EL (cell line): ENCODE data around the gene TRIM14.
"Not testable (repeated sequence)": the region's sequence is repeated elsewhere in the genome, so short reads cannot be mapped to it uniquely, and the experiment has no call there.

ENCODE experiments used
- DNase-seq: peaks from one replicate; pipeline ENCODE4 v3.0.0-alpha.2; 2016

Gene TRIM14

DNA sequence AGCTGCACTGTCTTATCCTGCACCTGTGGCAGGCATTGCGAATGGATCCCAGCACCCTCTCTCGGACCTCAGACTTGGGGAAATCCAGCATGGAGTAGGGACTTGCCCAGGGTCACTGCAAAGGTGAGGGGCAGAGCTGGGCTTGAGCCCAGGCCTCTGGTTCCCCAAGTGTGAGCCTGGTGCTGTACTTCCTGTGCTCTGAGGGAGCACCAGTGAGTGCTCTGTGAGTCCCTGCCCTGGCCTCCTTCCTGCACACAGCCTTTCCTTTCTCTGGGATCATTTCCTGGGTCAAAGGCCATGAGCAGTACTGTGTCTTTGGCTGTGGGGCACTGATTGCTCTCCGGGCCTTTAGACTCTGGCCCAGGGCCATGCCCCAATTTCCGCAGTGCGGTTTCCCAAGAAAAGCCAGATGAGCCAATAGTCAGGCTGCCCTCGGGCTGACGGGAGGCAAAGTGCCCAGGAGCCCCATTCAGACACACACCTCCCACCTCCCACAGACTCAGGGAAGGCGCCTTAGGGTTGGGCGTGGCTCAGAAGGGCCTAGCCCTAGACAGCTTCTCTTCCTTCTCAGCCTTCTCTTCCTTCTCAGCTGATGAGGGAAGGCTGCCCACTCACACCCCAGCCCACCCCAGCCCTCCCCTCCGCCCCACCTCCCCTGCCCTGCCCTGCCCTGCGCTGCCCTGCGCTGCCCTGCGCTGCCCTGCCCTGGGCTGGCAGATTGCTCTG, 23.3 kb upstream of the TRIM14 start:
- no peak for DNase-seq

GRCh38 chr9:98140503-98140902, 21.5 kb upstream of the TRIM14 start:
- DNase-seq = no peak

DNA sequence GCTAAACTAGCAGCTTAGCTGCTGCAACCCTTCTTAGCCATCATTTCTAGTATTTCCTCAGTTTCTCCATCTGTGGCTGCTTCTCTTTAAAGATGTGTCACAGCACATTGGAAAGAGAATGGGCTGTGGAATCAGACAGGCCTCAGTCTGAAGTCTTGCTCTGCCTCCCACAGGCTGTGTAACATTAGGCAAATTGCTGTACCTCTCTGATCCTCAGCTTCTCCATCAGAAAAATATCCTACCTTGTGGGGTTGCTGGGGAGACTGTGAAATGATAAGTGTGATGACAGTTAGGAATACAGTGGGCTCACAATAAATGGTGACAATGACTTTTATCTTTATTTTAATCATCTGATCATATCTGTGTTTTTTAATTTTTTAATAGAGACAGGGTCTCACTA, 17.5 kb upstream of the TRIM14 start:
- no peak for DNase-seq

GRCh38 chr9:98135938-98136337, 16.9 kb upstream of the TRIM14 start:
- no peak for DNase-seq

DNA sequence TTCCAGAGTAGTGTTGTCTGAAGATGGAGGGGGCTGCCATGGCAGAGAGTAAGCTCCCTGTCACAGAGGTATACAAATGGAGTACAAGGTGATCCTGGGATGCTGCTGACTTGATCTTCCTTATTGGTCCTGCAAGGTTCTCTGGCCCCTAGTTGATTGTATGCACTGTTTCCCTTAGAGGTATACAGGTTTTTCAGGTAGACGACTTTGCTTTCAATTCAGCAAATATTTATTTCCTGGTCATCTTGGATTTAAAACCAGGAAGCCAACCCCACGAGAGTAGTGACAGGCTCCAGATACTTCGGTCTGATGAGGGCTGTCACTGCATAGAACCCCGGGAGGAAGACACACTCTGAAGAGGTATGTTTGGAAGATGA, 16.5 kb upstream of the TRIM14 start:
- DNase-seq = no peak

DNA sequence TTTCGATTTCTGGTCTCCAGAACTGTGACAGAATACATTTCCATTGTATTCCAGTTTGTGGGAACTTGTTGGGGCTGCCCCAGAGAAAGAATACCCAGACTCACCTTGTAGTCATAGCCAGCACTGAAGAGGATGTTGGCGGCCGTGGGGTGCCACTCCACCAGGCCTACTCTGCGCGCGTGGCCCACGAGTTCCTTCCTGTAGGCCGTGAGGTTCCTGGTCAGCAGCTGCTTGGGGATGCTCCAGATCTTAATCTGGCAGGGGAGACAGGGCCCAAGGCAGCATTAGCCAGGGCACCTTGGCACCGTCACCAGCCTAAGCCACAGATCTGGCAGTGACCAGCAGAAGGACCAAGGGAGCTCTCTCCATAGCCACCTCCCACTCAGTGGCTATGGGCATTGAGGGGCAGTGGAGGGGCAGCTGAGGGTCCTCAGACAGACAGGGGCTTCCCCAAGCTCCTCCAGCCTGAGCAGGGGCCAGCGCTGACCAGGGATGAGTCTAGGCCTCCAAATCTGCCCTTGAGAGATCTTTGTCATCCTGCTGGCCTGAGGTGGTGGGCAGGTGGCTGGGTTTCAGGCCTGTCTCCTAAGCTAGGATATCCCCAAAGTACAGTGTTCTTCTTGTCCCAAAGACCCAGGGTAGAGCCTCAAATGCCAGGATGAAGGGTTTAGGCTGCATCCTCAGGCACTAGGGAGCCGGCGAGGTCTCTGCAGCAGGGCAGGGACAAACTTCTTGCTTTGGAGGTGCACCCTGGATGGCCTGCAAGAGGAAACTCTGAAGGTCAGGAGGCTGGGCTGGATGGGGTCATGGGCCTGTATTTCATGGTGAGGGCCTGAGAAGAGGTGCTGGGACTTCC, 15.9 kb upstream of the TRIM14 start:
- no peak for DNase-seq

DNA sequence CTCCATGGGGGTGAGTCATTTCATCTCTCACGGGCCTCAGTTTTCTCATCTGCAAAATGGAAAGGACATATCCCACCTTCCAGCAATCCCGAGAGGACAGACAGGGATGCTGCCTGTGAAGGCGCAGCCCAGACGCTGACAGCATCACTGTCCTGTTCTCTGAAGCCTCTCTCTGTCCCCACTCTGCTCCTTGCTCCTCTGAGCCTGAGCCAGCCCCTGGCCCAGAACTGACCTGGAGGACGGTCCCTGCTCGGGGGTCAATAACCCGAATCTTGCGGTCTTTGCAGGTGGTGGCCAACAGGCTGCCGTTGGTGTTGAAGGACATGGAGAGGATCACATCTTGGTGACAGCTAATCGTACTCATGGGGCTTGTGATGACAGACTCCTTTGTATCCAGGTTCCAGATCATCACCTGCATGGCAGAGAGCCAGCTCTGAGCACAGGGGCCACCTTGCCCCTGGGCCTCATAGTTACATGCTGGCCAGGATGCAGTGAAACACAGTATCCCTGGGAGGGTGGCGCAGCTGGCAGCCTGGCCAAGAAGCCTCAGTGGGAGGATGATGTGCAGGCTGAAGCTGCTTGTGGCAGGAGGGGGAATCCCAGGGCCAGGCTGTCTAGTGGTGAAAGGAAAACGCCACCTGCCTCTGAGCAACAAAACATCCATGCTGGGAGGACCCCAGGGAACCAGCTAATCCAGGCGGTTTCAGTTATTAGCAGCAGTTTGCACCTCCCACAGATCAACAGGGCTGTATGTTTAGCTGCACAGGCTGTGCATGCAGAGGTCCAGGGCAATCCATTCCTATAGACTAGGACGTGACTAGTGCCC, 14.0 kb upstream of the TRIM14 start:
- DNase-seq = no peak

DNA sequence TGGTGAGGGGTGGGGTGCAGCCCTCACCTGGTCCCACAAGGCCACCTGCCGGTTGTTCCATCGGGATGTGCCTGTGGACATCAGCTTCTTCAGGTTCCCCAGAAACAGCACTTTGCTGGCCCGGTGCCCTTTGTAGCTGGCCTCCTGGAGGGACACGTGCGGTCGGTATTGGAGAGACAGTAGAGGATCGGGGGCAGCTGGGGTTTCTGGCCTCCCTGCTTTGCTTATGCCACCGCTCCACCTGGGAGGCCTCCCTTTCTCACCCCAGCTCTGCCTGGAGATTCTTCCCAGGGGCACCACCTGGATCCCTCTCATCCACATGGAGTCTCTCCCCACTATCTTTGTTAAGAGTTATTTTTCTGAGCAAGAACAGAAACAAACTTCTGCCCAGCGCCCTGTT, 13.1 kb upstream of the TRIM14 start:
- DNase-seq = no peak

DNA sequence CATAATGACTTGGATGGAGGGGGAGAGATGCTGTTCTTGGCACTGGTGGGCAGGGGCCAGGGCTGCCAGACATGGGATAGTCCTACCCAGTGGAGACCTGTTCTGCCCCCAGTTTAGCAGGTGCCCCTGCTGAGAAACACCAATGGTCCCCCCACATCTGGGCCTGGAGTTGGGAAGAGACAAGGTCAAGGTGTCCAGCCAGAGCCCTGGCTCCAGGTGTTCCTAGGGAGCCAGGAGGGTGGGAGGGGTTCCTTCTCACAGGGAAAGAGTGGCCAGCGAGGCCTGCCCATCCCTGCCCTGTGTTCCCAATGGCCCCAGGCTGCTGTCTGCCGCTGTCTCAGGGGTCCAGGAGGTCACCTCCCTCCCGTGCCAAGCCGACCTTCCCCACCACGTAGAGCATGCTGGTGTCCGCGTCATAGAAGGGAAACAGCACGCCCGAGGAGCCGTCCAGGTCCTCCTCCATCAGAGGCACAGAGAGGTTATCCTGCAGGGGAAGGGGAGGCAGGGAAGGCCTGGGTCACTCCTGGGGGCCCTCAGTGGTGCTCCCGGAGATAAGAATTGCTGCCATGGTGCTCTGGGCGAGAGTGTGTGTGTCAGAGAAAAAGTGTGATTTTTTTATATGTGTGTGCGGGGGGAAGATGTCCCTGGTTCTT, 11.7 kb upstream of the TRIM14 start:
- DNase-seq = no peak

GRCh38 chr9:98130060-98130459, 11.0 kb upstream of the TRIM14 start:
- not testable (repeated sequence) for DNase-seq

DNA sequence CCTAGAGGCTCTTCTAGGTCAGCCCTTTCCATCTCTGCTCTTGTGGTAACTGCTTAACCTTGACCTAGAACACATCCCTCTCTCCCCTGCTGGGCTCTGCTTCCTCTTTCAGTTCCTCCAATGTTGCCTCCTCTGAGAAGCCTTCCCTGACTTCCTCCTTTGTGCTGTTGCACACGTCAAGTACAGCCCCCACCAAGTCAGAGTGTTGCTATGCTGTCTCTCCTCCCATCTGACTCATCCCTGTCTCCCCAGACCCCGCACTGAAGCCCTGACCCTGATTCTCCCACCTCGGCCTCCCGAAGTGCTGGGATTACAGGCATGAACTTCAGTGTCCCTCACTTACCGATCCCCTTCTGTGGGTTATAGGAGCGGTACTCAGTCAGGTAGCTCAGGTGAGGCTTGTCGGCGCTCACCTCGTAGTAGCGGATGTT, 10.4 kb upstream of the TRIM14 start:
- no peak for DNase-seq

- DNase-seq = no peak
These were observed 9.3 kb upstream of the TRIM14 start for GRCh38 chr9:98128316-98128715.

DNA sequence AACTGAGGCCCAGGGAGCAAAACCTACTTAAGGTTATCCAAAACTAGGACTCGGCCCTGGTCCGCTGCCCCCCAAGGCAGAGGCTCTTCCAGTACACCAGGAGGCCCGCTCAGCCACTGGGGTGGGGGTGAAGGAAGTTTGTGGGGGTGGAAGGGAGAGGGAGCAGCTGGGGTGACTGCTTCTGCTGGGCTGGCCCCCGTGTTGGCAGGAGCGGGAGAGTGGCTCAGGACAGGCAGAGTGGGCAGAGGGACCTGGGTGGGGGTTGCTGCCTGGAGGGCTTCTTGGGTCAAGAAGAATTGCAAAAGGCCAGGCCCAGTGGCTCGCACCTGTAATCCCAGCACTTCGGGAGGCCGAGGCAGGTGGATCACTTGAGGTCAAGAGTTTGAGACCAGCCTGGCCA, 8.2 kb upstream of the TRIM14 start:
- no peak for DNase-seq

DNA sequence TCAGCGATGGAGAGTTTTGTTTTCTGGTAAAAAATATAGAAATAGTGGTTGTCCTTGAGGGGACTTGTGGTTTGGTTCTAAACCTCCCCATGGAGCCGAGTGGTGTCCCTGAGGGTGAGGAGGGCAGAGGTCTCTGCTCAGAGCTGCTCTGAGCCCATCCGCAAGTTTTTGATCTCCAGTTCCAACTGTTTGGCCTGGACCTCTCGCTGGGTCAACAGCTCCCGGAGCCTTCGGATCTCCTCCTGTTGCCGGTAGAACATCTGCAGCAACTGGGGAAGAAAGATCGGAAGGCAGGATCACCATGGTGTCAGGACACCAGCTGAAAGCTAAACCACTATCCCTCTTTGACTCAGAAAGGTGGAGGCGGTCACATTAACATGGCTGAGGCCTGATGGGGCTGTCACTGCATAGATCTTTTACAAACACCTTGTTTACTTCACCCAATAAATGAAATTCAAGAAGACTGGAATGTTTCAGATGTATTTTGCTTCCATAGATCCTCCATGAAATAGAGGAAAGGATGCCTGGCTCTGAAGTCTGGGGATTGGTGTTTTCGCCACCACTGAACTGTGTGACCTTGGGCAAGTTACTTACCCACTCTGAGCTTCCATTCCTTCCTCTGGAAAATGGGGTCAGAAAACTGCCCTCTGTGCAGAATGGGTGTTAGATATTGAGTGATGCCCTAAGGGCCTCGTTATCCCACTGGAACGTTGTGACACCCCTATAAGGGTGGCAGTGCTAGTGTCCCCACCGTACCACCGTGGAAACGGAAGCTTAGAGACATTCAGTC, 5.8 kb upstream of the TRIM14 start:
- DNase-seq = no peak

DNA sequence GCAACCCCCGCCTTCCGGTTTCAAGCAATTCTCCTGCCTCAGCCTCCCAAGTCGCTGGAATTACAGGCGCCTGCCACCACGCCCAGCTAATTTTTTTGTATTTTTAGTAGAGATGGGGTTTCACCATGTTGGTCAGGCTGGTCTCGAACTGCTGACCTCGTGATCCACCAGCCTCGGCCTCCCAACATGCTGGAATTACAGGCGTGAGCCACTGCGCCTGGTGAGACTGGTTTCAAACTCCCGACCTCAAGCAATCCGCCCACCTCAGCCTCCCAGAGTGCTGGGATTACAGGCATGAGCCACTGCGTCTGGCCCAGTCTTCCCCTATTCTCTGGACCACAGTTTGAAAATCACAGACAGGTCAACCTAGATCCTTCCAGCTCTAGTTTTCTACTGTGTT, 5.1 kb upstream of the TRIM14 start:
- DNase-seq = not testable (repeated sequence)

DNA sequence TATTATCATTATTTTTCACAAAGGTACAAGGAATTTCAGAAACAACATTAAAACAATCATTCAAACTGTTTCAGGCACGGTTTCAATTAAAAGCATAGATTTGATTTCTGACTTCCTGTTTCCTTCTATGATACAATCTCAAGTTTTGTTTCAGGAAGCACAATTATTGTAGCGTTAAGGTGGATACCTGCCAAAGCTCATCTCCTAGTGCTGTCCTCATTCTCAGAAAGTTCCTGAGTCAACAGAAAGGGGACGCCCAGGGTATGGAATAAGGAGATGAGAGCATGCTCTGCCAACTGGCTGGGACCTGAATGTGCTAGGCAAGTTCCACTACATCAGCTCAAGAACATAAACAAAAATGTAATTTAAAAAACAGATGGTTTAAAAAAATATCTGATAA, 2.0 kb upstream of the TRIM14 start:
- DNase-seq = peak; percentile 11

DNA sequence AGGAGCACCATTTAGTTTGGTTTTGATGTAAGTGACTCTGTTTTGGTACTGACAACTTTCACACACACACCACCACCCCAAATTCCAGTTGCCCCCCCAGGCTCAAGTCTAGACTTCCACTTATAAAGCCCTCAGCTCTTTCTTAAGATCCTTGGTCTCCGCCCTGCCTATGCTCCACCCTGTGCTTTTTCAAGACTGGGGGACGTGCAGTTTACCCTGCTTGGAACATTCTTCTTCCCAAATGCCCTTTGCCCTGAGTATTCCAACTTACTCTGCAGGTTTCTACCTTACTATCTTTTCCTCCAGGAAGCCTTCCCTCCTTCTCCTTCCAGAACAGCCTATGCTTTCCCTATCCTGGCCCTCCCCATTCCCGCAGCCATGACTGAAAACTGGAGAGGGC, 1.5 kb upstream of the TRIM14 start:
- no peak for DNase-seq

DNA sequence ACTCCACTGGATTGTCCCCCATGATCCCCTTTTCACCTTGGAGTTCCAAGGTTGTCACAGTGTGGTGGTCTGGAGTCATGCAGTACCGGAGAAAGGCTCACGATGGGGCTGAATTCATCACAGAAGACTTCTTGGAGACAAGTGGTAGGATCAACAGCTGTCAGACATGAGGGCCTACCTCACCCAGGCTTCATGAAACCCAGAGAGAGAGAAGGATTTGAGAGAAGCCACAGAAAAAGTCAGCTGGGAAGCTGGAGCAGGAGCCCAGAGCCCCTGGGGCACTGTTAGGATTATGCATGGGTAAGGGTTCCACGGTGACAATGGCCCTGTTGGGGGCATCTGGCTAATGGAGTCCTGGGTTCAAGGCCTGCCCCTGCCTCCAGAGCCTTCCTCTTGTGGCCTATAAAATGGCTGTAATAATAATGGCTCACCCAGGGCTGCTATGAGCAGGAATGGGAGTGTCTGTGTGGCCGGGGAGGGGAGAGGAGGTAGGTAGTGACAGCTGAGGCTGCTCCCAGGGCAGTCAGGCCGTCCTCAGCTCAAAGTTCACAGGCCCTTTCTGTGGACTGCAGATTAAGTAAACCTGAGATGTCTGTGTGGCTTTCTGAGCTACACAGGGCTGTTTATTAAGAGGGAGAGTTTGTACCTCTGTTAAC, 910 bp downstream of the TRIM14 start:
- DNase-seq = peak; percentile 59

DNA sequence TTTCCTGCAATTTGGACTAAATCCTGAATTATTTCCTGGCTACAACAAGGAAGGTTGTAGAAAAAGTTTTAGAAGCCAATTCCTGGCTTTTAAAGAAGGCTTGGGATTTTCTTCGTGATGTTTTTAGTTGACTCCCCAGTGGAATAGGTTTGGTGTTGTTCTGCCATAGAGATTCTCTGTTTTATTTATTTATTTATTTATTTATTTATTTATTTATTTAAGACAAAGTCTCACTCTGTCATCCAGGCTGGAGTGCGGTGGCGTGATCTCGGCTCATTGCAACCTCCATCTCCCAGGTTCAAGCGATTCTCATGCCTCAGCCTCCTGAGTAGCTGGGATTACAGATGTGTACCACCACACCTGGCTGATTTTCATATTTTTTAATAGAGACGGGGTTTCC, 1.9 kb downstream of the TRIM14 start:
- not testable (repeated sequence) for DNase-seq

- DNase-seq = no peak
These were observed 10.0 kb downstream of the TRIM14 start for GRCh38 chr9:98109052-98109451.

DNA sequence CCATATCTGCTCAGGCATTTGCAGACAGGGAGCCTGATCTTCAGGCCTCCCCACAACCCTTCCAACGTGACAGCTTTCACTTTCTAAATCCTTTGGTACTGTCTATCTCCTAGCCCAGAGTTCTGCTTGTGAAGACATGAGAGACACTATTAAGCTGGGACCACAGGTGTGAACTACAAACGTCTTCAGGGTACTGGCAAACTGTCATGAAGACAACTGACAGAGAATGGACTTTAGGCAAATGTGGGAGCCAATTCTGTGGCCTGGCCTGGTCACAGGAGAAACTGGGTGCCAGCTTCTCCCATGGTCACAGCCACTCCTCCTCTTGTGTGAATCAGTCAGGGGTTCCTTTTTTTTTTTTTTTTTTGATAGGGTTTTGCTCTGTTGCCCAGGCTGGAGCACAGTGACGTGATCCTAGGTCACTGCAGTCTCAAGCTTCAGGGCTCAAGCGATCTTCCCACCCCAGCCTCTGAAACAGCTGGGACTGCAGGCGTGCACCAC, 10.4 kb downstream of the TRIM14 start:
- DNase-seq = no peak
